Progenitor cell of endocrine pancreas (in vitro differentiated cells): ENCODE measurements around the gene GSTM5. TPM values are rescaled to one million over a fixed set of nuclear protein-coding genes. Genes with fewer than 3 reads are reported as not detected.
A peak's percentile ranks its signal among the peaks of the same experiment; 100 is the strongest.

Source experiments
- DNase-seq: peaks from one replicate; pipeline ENCODE4 v3.0.0; 2021; ENCODE audit warnings: low spot score; ENCODE audit not compliant: unreplicated experiment
- H3K27ac Mint-ChIP-seq: 2 replicates; pipeline ENCODE4 v1.8.0; 2021; ENCODE audit warnings: mild to moderate bottlenecking, moderate library complexity, mixed read lengths
- H3K27me3 Mint-ChIP-seq: 2 replicates; pipeline ENCODE4 v1.8.0; 2021; ENCODE audit warnings: mixed read lengths
- H3K36me3 Mint-ChIP-seq: 2 replicates; pipeline ENCODE4 v1.8.0; 2022; ENCODE audit warnings: mixed read lengths; ENCODE audit not compliant: insufficient read depth
- H3K4me1 Mint-ChIP-seq: 2 replicates; pipeline ENCODE4 v1.8.0; 2021; ENCODE audit warnings: low read depth, mixed read lengths
- H3K4me3 Mint-ChIP-seq: 2 replicates; pipeline ENCODE4 v1.8.0; 2021; ENCODE audit warnings: low read depth, mild to moderate bottlenecking, moderate library complexity, mixed read lengths
- H3K9me3 Mint-ChIP-seq: 2 replicates; pipeline ENCODE4 v1.8.0; 2021; ENCODE audit warnings: low read depth, mixed read lengths
- CTCF ChIP-seq: fragments of 200-600 bp; sonication (generic); IDR thresholded peaks from one replicate; pipeline ENCODE4 v1.5.0; 2021; ENCODE audit warnings: antibody characterized with exemption, mild to moderate bottlenecking; ENCODE audit not compliant: unreplicated experiment
- total RNA-seq: library from RNA; stranded (reverse); gene quantifications from 2 replicates; pipeline ENCODE4 v1.2.1, GENCODE V29; 2021

GSTM5 gene
- total RNA-seq, 1 donor from 2014 or later = 2.8 TPM

- DNase-seq = no peak
- Mint-ChIP-seq H3K36me3 (no peaks in the 10 kb centered on the region), H3K9me3 (no peaks in the 10 kb centered on the region), H3K27ac (no peak overlapping the region), H3K4me1 (peaks cover 1% of the 10 kb centered on the region), H3K27me3 (peaks cover 14% of the 10 kb centered on the region), H3K4me3 (no peak overlapping the region)
- no peak for TF ChIP-seq CTCF
These were observed 2.8 kb downstream of the GSTM5 start for GRCh38 chr1:109714661-109715372.

GRCh38 chr1:109716121-109716520 lies 4.1 kb downstream of the GSTM5 start:
- Mint-ChIP-seq H3K27me3 (peaks cover 14% of the 10 kb centered on the region), H3K36me3 (no peaks in the 10 kb centered on the region), H3K9me3 (no peaks in the 10 kb centered on the region), H3K4me3 (no peak overlapping the region), H3K27ac (no peak overlapping the region), H3K4me1 (peaks cover 1% of the 10 kb centered on the region)
- no peak for TF ChIP-seq CTCF
- DNase-seq = no peak

GRCh38 chr1:109716570-109717090 lies 4.6 kb downstream of the GSTM5 start:
- Mint-ChIP-seq H3K27me3 (peaks cover 14% of the 10 kb centered on the region), H3K27ac (no peak overlapping the region), H3K4me1 (peaks cover 1% of the 10 kb centered on the region), H3K9me3 (no peaks in the 10 kb centered on the region), H3K36me3 (no peaks in the 10 kb centered on the region), H3K4me3 (no peak overlapping the region)
- DNase-seq = no peak
- TF ChIP-seq CTCF = no peak

- H3K4me1 Mint-ChIP-seq = peaks cover 1% of the 10 kb centered on the region
- peaks cover 4% of the 10 kb centered on the region for H3K9me3 Mint-ChIP-seq
- DNase-seq = no peak
These were observed 5.7 kb downstream of the GSTM5 start for GRCh38 chr1:109717729-109718128.

GRCh38 chr1:109718495-109718894 lies 6.4 kb downstream of the GSTM5 start:
- H3K9me3 Mint-ChIP-seq = peaks cover 4% of the 10 kb centered on the region
- peaks cover 14% of the 10 kb centered on the region for H3K27me3 Mint-ChIP-seq
- no peaks in the 10 kb centered on the region for H3K36me3 Mint-ChIP-seq
- DNase-seq = no peak
- TF ChIP-seq CTCF = peak; percentile 23
- no peak overlapping the region for H3K4me3 Mint-ChIP-seq
- H3K4me1 Mint-ChIP-seq = peaks cover 1% of the 10 kb centered on the region
- H3K27ac Mint-ChIP-seq = peak overlapping the region; percentile 23

More at GRCh38 chr1:109717729-109718128, 5.7 kb downstream of the GSTM5 start:
- Mint-ChIP-seq H3K27me3 (peaks cover 14% of the 10 kb centered on the region), H3K4me3 (no peak overlapping the region), H3K27ac (no peak overlapping the region), H3K36me3 (no peaks in the 10 kb centered on the region)
- no peak for TF ChIP-seq CTCF
